ENCODE data around the gene OGFR. TPM values are rescaled to one million over a fixed set of nuclear protein-coding genes. Genes with fewer than 3 reads are reported as not detected.

OGFR gene
- total RNA-seq, 1 experiment from 2014 or later = 47.3 TPM

- no peak for ATAC-seq
- no peak for TF ChIP-seq REST (IDR thresholded peaks at IDR 0.05; ENCODE audit: insufficient read depth in 1 of 2, low read depth in 2 of 2, low read length in 1 of 2)
- no peak for TF ChIP-seq SIN3A (IDR thresholded peaks at IDR 0.05; ENCODE audit: borderline replicate concordance, insufficient read depth, low read depth, low read length)
- TF ChIP-seq CTCF (IDR thresholded peaks at IDR 0.05) = no peak
- no peak for TF ChIP-seq TCF7L2 (IDR thresholded peaks at IDR 0.05; ENCODE audit: low read depth, low read length)
- no peak for TF ChIP-seq POLR2AphosphoS5 (IDR thresholded peaks at IDR 0.05; ENCODE audit: low read depth, low read length)
- in situ Hi-C loops (cut with HindIII; ENCODE audit: low pct_unique_long_range_greater_than_20kb, low sequenced_read_pairs) (no loop called here), intact Hi-C loops (cut with micrococcal nuclease; ENCODE audit: unreplicated experiment) (no loop called here)
- BruUV-seq (replicated peaks) = no TSS peak
- H3K36me3 ChIP-seq (ENCODE audit: control insufficient read depth, insufficient read depth, low read length) = peaks cover 11% of the 10 kb centered on the region
- H3K9me3 ChIP-seq (ENCODE audit: control insufficient read depth, insufficient read depth, low read depth, low read length) = no peaks in the 10 kb centered on the region
- H3K4me3 ChIP-seq (ENCODE audit: low read depth in 2 of 2, low read length in 2 of 2) = no peak overlapping the region
- ChIA-PET POLR2A (no interaction called here), CTCF (interaction anchor here (0.6 kb wide), 1 partner anchor 355 kb away, joined by 4 read pairs; no protein-coding TSS in a partner anchor)
- H3K4me1 ChIP-seq (ENCODE audit: control insufficient read depth, insufficient read depth, low read length) = no peaks in the 10 kb centered on the region
- no peak for DNase-seq (ENCODE audit: low read depth, low spot score)
- no peak overlapping the region for H3K27ac ChIP-seq (ENCODE audit: low read length)
- no peaks in the 10 kb centered on the region for H3K27me3 ChIP-seq (ENCODE audit: control insufficient read depth, insufficient read depth, low read length)
Measured at GRCh38 chr20:62850333-62850974, 45.8 kb downstream of the OGFR start.

- TF ChIP-seq REST (IDR thresholded peaks at IDR 0.05; ENCODE audit: insufficient read depth in 1 of 2, low read depth in 2 of 2, low read length in 1 of 2) = no peak
- TF ChIP-seq SIN3A (IDR thresholded peaks at IDR 0.05; ENCODE audit: borderline replicate concordance, insufficient read depth, low read depth, low read length) = no peak
- TF ChIP-seq CTCF (IDR thresholded peaks at IDR 0.05) = no peak
- TF ChIP-seq TCF7L2 (IDR thresholded peaks at IDR 0.05; ENCODE audit: low read depth, low read length) = no peak
- no peak for TF ChIP-seq POLR2AphosphoS5 (IDR thresholded peaks at IDR 0.05; ENCODE audit: low read depth, low read length)
- ChIA-PET POLR2A (no interaction called here), CTCF (no interaction called here)
- intact Hi-C loops (cut with micrococcal nuclease; ENCODE audit: unreplicated experiment) = no loop called here
- Histone ChIP-seq H3K27me3 (ENCODE audit: control insufficient read depth, insufficient read depth, low read length) (no peaks in the 10 kb centered on the region), H3K4me1 (ENCODE audit: control insufficient read depth, insufficient read depth, low read length) (no peaks in the 10 kb centered on the region), H3K36me3 (ENCODE audit: control insufficient read depth, insufficient read depth, low read length) (peaks cover 8% of the 10 kb centered on the region), H3K4me3 (ENCODE audit: low read depth in 2 of 2, low read length in 2 of 2) (no peak overlapping the region), H3K9me3 (ENCODE audit: control insufficient read depth, insufficient read depth, low read depth, low read length) (no peaks in the 10 kb centered on the region), H3K27ac (ENCODE audit: low read length) (no peak overlapping the region)
- in situ Hi-C loops (cut with HindIII; ENCODE audit: low pct_unique_long_range_greater_than_20kb, low sequenced_read_pairs) = no loop called here
- ATAC-seq = peak; percentile 35; the same call in 1 of the 2 replicates
- BruUV-seq (replicated peaks) = no TSS peak
- DNase-seq (ENCODE audit: low read depth, low spot score) = no peak
Measured at GRCh38 chr20:62852196-62852595, 47.6 kb downstream of the OGFR start.
